Right lobe of liver (tissue), 6 donors: ENCODE measurements around the gene AGRN. TPM values are rescaled to one million over a fixed set of nuclear protein-coding genes. Genes with fewer than 3 reads are reported as not detected.

Source experiments
- ATAC-seq, 4 donors: fragments of 200-7000 bp; cut with Tn5 transposase; one replicate each; pipeline ENCODE4 v1.9.1; 2020; ENCODE audit warnings: mild to moderate bottlenecking in 4 of 4, moderate library complexity in 4 of 4
- DNase-seq, 3 donors: peaks; one replicate each; pipeline ENCODE4 v3.0.0-alpha.2; 2020
- H3K27ac ChIP-seq, 3 donors: fragments of 200-600 bp; one replicate each; pipeline ENCODE4 v1.8.0; 2022
- H3K27me3 ChIP-seq, 2 donors: fragments of 200-600 bp; one replicate each; pipeline ENCODE4 v1.8.0; 2022
- H3K36me3 ChIP-seq, 4 donors: fragments of 200-600 bp; sonication (generic) in 1 of 4; one replicate each; pipeline versions ENCODE4 v1.5.1 to v1.8.0; 2017 to 2022; ENCODE audit warnings: control low read depth in 1 of 4
- H3K4me1 ChIP-seq, 4 donors: fragments of 200-600 bp; sonication (generic) in 1 of 4; one replicate each; pipeline versions ENCODE4 v1.5.1 to v1.8.0; 2017 to 2022; ENCODE audit warnings: control low read depth in 1 of 4
- H3K4me3 ChIP-seq, 3 donors: fragments of 200-600 bp; one replicate each; pipeline ENCODE4 v1.8.0; 2022
- H3K9me3 ChIP-seq, 4 donors: fragments of 200-600 bp; sonication (generic) in 1 of 4; one replicate each; pipeline versions ENCODE4 v1.5.1 to v1.8.0; 2017 to 2022; ENCODE audit warnings: control low read depth in 1 of 4
- CTCF ChIP-seq, 4 donors: fragments of 200-600 bp in 3 of 4; fragments of 450-650 bp in 1 of 4; IDR thresholded peaks; one replicate each; pipeline versions ENCODE4 v1.5.1 to v1.8.0; 2016 to 2022; ENCODE audit warnings: antibody characterized with exemption in 4 of 4, mild to moderate bottlenecking in 2 of 4
- POLR2A ChIP-seq: fragments of 450-650 bp; IDR thresholded peaks from one replicate; pipeline ENCODE4 v1.6.1; 2017; ENCODE audit warnings: antibody characterized with exemption, mild to moderate bottlenecking
- WGBS: methylation state at CpG from one replicate; pipeline ENCODE4 v1.1.6; 2018; ENCODE audit warnings: low coverage, low lambda C conversion rate; ENCODE audit not compliant: insufficient coverage; ENCODE audit errors: missing lambda C conversion rate; 5-methylcytosine and 5-hydroxymethylcytosine counted together
- intact Hi-C, 2 donors: fragments of 100-400 bp; cut with DNase I; formaldehyde crosslinking; loops; one replicate each; pipeline versions ENCODE4 v1.11.2 to v1.14.1; 2022
- total RNA-seq, 6 experiments: library from RNA; depleted of rRNA in 2 of 6; stranded (reverse); fragments of >200 nt in 2 of 6; fragmentation: NEBNext Ultra II Directional in 3 of 6; extraction: Animal tissue kit (Norgen Biotek cat#: 25700) in 3 of 6; gene quantifications; one replicate each; pipeline versions ENCODE4 v1.1.0 to v1.2.4, GENCODE V29; 2016 to 2023
- donor health status: DM: no; HTN: yes; CAD: no.
- donor health status: DM: no; HTN: no; CAD: no.
- donor health status: DM: no; HTN: no; CAD: no.
- donor health status: DM: no; HTN: yes; CAD: no.
- donor health status: DM: no; HTN: yes; CAD: no.

AGRN gene
- total RNA-seq, 6 experiments from 2014 or later: 14.2 to 44.5 (median 35.2) TPM

- intact Hi-C loops: no loop called here
- H3K4me1 ChIP-seq: no peaks in the 10 kb centered on the region
- no peak overlapping the region for H3K4me3 ChIP-seq
- TF ChIP-seq CTCF (IDR thresholded peaks at IDR 0.05): no peak
- TF ChIP-seq POLR2A: no peak
- H3K27me3 ChIP-seq: no peaks in the 10 kb centered on the region
- H3K27ac ChIP-seq: no peak overlapping the region
- no peaks in the 10 kb centered on the region for H3K36me3 ChIP-seq
- DNase-seq (no peak), ATAC-seq (no peak)
- WGBS: 80% methylated on average over 3 of the region's 15 CpGs
- no peaks in the 10 kb centered on the region for H3K9me3 ChIP-seq
These were observed 33.1 kb downstream of the AGRN start for GRCh38 chr1:1053022-1053421.

- H3K4me3 ChIP-seq: no peak overlapping the region
- H3K27me3 ChIP-seq: no peaks in the 10 kb centered on the region
- intact Hi-C loops: no loop called here
- WGBS: 100% methylated on average over 1 of the region's 18 CpGs
- TF ChIP-seq CTCF (IDR thresholded peaks at IDR 0.05) (no peak), POLR2A (no peak)
- no peaks in the 10 kb centered on the region for H3K9me3 ChIP-seq
- no peak for ATAC-seq
- H3K4me1 ChIP-seq: peaks cover 0 to 4% (median under 1%) of the 10 kb centered on the region in 4 donors
- H3K36me3 ChIP-seq: no peaks in the 10 kb centered on the region
- no peak overlapping the region for H3K27ac ChIP-seq
- DNase-seq: no peak
These were observed 33.8 kb downstream of the AGRN start for GRCh38 chr1:1053682-1054081.

GRCh38 chr1:1054099-1054700, 34.3 kb downstream of the AGRN start:
- TF ChIP-seq POLR2A (no peak), CTCF (IDR thresholded peaks at IDR 0.05) (no peak)
- no peak for ATAC-seq
- no peak for DNase-seq
- H3K4me1 ChIP-seq: peaks cover 0 to 10% (median 3%) of the 10 kb centered on the region in 4 donors
- H3K4me3 ChIP-seq: no peak overlapping the region
- H3K27me3 ChIP-seq: no peaks in the 10 kb centered on the region
- intact Hi-C loops: no loop called here
- no peaks in the 10 kb centered on the region for H3K9me3 ChIP-seq
- H3K36me3 ChIP-seq: no peaks in the 10 kb centered on the region
- H3K27ac ChIP-seq: no peak overlapping the region
- no CpG with 5 or more reads among the region's 18 CpGs for WGBS

GRCh38 chr1:1054971-1055370, 35.1 kb downstream of the AGRN start:
- peaks cover 0 to 4% of the 10 kb centered on the region in 2 donors for H3K27me3 ChIP-seq
- no peak overlapping the region for H3K27ac ChIP-seq
- H3K36me3 ChIP-seq: no peaks in the 10 kb centered on the region
- DNase-seq (no peak), ATAC-seq (no peak)
- WGBS: 77% methylated on average over 6 of the region's 23 CpGs
- H3K4me1 ChIP-seq: peaks cover 0 to 15% (median 3%) of the 10 kb centered on the region in 4 donors
- no peak overlapping the region for H3K4me3 ChIP-seq
- intact Hi-C loops: no loop called here
- H3K9me3 ChIP-seq: no peaks in the 10 kb centered on the region
- no peak for TF ChIP-seq CTCF (IDR thresholded peaks at IDR 0.05)
- no peak for TF ChIP-seq POLR2A
